Smooth muscle cell (in vitro differentiated cells): Measurements from ENCODE around the gene NPW. TPM values are rescaled to one million over a fixed set of nuclear protein-coding genes. Genes with fewer than 3 reads are reported as not detected.

Experiments used
- DNase-seq: peaks from one replicate; lab custom pipeline; 2025; ENCODE audit not compliant: unreplicated experiment; lab: John Stamatoyannopoulos, UW
- H2AFZ ChIP-seq: fragments of 200-600 bp; sonication (generic); 2 replicates; pipeline ENCODE4 v1.6.0; 2016; ENCODE audit warnings: antibody characterized with exemption, low read depth, mild to moderate bottlenecking
- H3F3A ChIP-seq: fragments of 200-600 bp; sonication (generic); 2 replicates; pipeline ENCODE4 v1.6.0; 2017; ENCODE audit warnings: antibody characterized with exemption, low read depth
- H3K27ac ChIP-seq: fragments of 200-600 bp; sonication (generic); 2 replicates; pipeline ENCODE4 v1.5.1; 2016; ENCODE audit warnings: low read depth, mild to moderate bottlenecking
- H3K27me3 ChIP-seq: fragments of 200-600 bp; sonication (generic); 2 replicates; pipeline ENCODE4 v1.6.1; 2016; ENCODE audit warnings: low read depth, mild to moderate bottlenecking
- H3K36me3 ChIP-seq: fragments of 200-600 bp; sonication (generic); 2 replicates; pipeline ENCODE4 v1.5.1; 2016; ENCODE audit warnings: low read depth
- H3K4me1 ChIP-seq: fragments of 200-600 bp; sonication (generic); 2 replicates; pipeline ENCODE4 v1.5.1; 2016; ENCODE audit warnings: low read depth
- H3K4me2 ChIP-seq: fragments of 200-600 bp; sonication (generic); 2 replicates; pipeline ENCODE4 v1.6.0; 2016; ENCODE audit warnings: mild to moderate bottlenecking
- H3K4me3 ChIP-seq: fragments of 200-600 bp; sonication (generic); 2 replicates; pipeline ENCODE4 v1.5.1; 2016; ENCODE audit warnings: mild to moderate bottlenecking
- H3K79me2 ChIP-seq: fragments of 200-600 bp; sonication (generic); 2 replicates; pipeline ENCODE4 v1.6.0; 2016; ENCODE audit warnings: low read depth, mild to moderate bottlenecking
- H3K9ac ChIP-seq: fragments of 200-600 bp; sonication (generic); 2 replicates; pipeline ENCODE4 v1.6.0; 2016; ENCODE audit warnings: low read depth
- H3K9me3 ChIP-seq: fragments of 200-600 bp; sonication (generic); replicated peaks from 2 replicates; pipeline ENCODE4 v1.5.1; 2016; ENCODE audit warnings: low read depth
- H4K20me1 ChIP-seq: fragments of 200-600 bp; sonication (generic); 2 replicates; pipeline ENCODE4 v1.6.0; 2016; ENCODE audit warnings: low read depth
- WGBS: methylation state at CpG from one replicate; pipeline ENCODE4 v1.1.7; 2016; ENCODE audit warnings: low lambda C conversion rate; 5-methylcytosine and 5-hydroxymethylcytosine counted together
- polyA plus RNA-seq: library from polyadenylated mRNA; unstranded; fragments of >200 nt; fragmentation: Nextera tagmentation; extraction: Ambion mirVana; gene quantifications from 2 replicates; pipeline ENCODE4 v1.2.1, GENCODE V29; 2016
- total RNA-seq: library from RNA; depleted of rRNA; stranded (reverse); fragments of >200 nt; gene quantifications from 2 replicates; pipeline ENCODE4 v1.2.3, GENCODE V29; 2014
- TF ChIP-seq, protein P1 (sequence below): fragments of 200-600 bp; sonication (generic); IDR thresholded peaks from 2 replicates; pipeline ENCODE4 v1.5.1; 2017; ENCODE audit warnings: borderline replicate concordance, mild to moderate bottlenecking, antibody characterized with exemption; ENCODE audit not compliant: insufficient read depth, poor library complexity, severe bottlenecking

The NPW gene
- total and polyA plus RNA-seq, 2 experiments from 2014 or later = 13.1 to 185 TPM

DNA sequence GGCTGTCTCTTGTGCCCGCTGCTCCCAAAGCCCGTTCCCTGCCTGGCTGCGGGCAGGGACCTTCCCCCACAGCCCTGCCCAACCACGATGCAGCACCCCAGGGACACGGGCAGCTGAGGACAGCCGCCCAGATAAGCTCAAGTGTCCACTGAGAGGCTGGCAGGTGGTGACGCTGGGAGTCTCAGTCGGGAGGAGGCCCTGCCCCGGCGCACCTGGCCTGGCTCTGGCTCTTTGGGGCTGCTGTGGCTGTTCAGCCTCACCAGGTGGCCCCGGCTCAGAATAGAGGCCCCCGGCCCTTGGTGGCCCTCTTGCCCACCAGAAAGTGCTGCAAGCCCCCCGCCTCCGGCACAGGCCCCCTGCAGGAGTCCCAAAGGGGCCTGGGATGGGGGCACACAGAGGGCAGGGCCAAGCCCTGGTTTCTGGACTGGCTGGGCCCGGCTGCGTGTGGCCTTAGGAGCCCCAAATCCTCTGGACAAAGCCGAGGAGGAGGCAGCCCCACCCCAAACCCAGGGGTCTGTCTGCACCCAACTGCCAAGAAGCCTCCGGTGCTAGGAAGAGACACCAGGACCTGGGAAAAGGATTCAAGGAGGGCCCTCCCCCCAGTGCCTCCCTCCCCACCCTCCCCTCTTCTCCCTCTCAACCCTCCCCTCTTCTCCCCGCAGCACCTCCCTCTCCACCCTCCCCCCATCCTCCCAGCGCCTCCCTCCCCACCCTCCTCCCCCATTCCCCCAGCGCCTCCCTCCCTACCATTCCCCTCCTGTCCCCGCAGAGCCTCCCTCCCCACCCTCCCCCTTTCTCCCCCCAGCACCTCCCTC lies 22.8 kb downstream of the NPW start:
- Histone ChIP-seq H3K9ac (no peak overlapping the region), H3K4me2 (no peak overlapping the region), H3K27ac (no peak overlapping the region), H3K4me1 (peaks cover 9% of the 10 kb centered on the region), H3K27me3 (no peaks in the 10 kb centered on the region), H3K4me3 (no peak overlapping the region), H3K9me3 (no peaks in the 10 kb centered on the region), H4K20me1 (no peaks in the 10 kb centered on the region), H3K36me3 (no peaks in the 10 kb centered on the region), H3F3A (no peaks in the 10 kb centered on the region), H2AFZ (no peak overlapping the region), H3K79me2 (no peaks in the 10 kb centered on the region)
- TF ChIP-seq, protein P1, sequence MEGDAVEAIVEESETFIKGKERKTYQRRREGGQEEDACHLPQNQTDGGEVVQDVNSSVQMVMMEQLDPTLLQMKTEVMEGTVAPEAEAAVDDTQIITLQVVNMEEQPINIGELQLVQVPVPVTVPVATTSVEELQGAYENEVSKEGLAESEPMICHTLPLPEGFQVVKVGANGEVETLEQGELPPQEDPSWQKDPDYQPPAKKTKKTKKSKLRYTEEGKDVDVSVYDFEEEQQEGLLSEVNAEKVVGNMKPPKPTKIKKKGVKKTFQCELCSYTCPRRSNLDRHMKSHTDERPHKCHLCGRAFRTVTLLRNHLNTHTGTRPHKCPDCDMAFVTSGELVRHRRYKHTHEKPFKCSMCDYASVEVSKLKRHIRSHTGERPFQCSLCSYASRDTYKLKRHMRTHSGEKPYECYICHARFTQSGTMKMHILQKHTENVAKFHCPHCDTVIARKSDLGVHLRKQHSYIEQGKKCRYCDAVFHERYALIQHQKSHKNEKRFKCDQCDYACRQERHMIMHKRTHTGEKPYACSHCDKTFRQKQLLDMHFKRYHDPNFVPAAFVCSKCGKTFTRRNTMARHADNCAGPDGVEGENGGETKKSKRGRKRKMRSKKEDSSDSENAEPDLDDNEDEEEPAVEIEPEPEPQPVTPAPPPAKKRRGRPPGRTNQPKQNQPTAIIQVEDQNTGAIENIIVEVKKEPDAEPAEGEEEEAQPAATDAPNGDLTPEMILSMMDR = no peak
- DNase-seq = no peak
- WGBS = 96% methylated on average over 18 of the region's 22 CpGs

DNA sequence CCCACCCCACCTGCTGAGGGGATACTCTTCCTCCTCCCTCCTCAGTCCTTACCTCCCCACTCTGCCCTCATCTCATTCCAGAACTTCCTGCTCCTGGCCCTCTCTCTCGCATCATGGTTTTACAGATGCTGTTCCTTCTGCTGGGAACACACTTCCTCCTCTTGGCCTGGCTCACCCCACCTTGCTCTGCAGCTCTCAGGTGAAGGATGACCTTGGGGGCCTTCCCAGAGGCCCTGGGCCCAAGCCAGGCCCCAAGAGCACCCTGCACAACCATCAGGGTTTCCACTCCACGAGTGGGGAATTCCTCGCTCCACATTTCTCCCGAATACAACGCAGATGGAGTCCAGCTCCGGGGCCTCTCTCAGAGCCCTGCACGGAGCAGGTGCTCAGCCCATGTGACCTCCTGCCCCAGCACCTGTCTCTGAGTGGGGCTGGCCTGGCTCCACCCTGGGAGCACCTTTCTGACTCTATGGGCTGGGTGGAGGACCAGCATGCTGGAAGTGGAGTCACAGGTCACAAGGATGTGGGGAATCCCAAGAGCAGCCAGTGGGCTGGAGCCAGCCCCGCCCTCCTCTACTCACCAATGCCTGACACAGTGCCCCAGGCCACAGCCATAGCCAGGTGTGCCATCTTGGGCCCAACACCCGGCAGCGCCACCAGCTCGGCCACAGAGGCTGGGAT lies 23.5 kb downstream of the NPW start:
- Histone ChIP-seq H2AFZ (no peak overlapping the region), H3K4me1 (peaks cover 9% of the 10 kb centered on the region), H4K20me1 (no peaks in the 10 kb centered on the region), H3K79me2 (peaks cover 3% of the 10 kb centered on the region), H3K27me3 (no peaks in the 10 kb centered on the region), H3K4me3 (no peak overlapping the region), H3F3A (no peaks in the 10 kb centered on the region), H3K36me3 (no peaks in the 10 kb centered on the region), H3K9me3 (no peaks in the 10 kb centered on the region), H3K4me2 (no peak overlapping the region), H3K9ac (no peak overlapping the region), H3K27ac (no peak overlapping the region)
- TF ChIP-seq, protein P1 = no peak
- DNase-seq = no peak
- 96% methylated on average over 10 of the region's 11 CpGs for WGBS

DNA sequence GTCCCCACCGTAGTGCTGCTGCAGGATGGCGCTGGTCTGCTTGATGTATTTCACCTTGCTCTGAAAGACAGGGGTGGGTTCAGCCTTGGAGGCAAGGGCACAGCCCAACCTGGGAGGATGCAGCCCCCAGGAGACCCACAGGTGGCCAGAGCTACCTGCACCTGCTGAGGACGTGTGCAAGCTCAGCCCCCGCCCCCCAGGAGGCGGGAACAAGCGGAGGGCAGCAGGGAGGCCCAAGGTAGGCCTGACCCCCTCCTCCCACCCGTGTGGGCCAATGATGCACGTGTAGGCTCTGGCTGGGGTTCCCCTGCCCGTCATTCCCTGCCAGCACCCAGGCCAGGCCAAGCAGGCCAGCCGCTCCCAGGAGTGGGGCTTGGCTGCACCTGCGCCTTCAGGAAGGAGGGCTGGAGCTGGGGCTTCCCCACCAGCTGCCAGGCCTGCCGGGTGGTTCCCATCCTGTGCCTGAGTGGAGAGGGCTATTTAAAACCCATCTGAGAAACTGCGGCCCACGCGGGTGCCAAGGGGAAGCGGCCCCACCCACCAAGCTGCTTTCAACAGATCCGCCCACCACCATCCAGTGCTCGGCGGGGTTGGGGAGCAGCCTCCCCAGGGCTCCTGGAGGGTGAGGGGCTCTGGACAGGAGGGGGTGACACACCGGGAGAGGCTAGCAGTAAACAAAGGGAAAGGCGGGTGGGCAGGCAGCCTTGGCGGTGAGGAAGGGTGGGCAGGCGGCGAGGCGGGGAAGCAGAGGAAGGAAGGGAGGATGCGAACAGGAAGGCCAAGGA lies 24.3 kb downstream of the NPW start:
- Histone ChIP-seq H3K36me3 (no peaks in the 10 kb centered on the region), H3K9me3 (no peaks in the 10 kb centered on the region), H3K27me3 (no peaks in the 10 kb centered on the region), H3K4me3 (no peak overlapping the region), H3K4me1 (peaks cover 14% of the 10 kb centered on the region), H2AFZ (no peak overlapping the region), H3K79me2 (peaks cover 11% of the 10 kb centered on the region), H3F3A (no peaks in the 10 kb centered on the region), H3K27ac (no peak overlapping the region), H3K9ac (no peak overlapping the region), H4K20me1 (no peaks in the 10 kb centered on the region), H3K4me2 (no peak overlapping the region)
- 96% methylated on average over 23 of the region's 26 CpGs for WGBS
- DNase-seq = no peak
- TF ChIP-seq, protein P1 = no peak
